Effector CD4-positive, alpha-beta T cell (primary cell): ENCODE results near the gene ARHGAP35.
"Not testable (repeated sequence)": the region's sequence is repeated elsewhere in the genome, so short reads cannot be mapped to it uniquely, and the experiment has no call there.

Source experiments
- DNase-seq: peaks from one replicate; pipeline ENCODE4 v3.0.0-alpha.2; 2020

ARHGAP35 gene

GRCh38 chr19:46844067-46844489, 16.7 kb upstream of the ARHGAP35 start:
- DNase-seq = no peak

DNA sequence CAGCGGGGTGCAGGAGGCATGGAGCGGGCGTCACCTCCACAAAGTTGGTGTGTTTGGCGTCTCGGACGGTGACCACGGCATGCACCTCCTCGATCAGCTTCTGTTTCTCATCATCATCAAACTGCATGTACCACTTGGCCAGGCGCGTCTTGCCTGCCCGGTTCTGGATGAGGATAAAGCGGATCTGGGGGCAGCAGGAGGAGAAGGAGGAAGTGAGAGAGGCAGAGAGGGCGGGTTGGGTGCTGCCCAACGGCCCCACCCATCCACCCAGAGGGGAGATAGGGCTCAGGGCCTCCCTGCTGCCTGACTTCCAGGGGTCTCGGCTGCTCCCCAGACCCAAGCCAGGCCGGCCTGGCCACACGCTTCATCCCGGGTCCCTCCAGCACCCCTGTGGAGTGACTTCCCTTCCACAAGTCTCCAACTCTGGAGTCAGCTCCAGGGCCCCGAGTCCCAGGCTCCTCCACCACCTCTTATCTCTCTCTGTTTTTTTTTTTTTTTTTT, 14.8 kb upstream of the ARHGAP35 start:
- no peak for DNase-seq

- DNase-seq = no peak
These were observed 13.3 kb upstream of the ARHGAP35 start for GRCh38 chr19:46847528-46847927.

- DNase-seq = no peak
These were observed 12.4 kb upstream of the ARHGAP35 start for GRCh38 chr19:46848389-46848788.

GRCh38 chr19:46849610-46850009, 11.2 kb upstream of the ARHGAP35 start:
- no peak for DNase-seq

DNA sequence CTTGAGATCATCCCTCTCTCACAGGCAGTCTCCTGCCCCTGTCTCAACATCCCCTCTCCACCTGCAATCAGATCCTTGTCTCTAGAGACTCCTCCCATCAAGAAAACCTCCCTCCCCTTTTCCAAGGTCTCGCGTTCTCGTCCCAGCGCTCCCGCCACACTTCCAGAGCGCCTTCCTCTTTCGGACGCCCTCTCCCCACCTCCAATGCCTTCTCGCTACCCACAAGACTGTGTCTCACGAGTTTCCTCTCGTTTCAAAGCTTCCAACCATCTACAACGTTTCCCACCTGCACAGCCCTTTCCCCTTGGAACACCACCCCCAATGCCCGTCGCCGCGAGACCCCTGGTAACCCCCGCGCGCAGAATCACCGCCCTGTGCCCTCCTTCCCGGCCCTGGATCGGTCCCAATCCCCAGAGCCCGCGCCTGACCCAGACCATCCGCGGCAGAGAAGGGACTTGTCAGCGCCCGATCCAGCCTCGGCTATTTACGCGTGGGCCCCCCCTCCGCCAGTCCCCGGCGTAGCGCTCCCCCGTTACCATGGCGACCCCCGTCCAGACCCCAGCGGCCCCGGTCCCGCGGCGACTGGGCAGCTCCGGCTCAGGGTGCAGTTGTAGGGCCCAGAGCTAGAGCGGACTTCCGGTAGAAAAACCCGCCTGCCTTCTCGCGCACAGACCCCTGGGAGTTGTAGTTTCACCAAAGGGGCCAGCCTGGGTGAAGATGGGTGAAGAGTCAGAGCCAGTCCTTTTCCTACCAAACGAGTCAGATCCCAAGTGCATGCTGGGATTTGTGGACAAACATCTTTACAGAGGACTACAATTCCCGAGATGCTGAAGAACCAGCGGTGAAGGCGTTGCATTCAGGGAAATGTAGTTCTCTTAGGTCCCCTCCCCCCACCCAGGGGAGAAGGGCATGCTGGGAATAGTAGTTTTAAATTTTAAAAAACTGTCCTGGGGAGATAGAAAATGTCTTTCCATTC, 10.3 kb upstream of the ARHGAP35 start, which contains the start of gene AP2S1:
Gene AP2S1 (minus strand): TSS at position 619 of the 976 bp plus-strand sequence. CDS start 80 bp downstream, at position 539.
- peak; percentile 92 for DNase-seq

GRCh38 chr19:46852830-46853229, 8.0 kb upstream of the ARHGAP35 start:
- no peak for DNase-seq

DNA sequence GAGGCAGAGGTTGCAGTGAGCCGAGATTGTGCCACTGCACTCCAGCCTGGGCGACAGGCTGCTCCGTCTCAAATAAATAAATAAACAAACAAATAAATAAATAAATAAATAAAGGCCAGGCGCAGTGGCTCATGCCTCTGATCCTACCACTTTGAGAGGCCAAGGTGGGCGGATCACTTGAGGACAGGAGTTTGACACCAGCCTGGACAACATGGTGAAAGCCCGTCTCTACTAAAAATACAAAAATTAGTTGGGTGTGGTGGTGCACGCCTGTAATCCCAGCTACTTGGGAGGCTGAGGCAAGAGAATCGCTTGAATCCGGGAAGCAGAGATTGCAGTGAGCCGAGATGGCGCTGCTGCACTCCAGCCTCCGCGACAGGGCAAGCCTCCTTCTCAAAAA, 6.1 kb upstream of the ARHGAP35 start:
- not testable (repeated sequence) for DNase-seq

GRCh38 chr19:46856062-46857022, 4.5 kb upstream of the ARHGAP35 start:
- peak; percentile 89 for DNase-seq

- no peak for DNase-seq
These were observed 1.1 kb upstream of the ARHGAP35 start for GRCh38 chr19:46859637-46860124.

DNA sequence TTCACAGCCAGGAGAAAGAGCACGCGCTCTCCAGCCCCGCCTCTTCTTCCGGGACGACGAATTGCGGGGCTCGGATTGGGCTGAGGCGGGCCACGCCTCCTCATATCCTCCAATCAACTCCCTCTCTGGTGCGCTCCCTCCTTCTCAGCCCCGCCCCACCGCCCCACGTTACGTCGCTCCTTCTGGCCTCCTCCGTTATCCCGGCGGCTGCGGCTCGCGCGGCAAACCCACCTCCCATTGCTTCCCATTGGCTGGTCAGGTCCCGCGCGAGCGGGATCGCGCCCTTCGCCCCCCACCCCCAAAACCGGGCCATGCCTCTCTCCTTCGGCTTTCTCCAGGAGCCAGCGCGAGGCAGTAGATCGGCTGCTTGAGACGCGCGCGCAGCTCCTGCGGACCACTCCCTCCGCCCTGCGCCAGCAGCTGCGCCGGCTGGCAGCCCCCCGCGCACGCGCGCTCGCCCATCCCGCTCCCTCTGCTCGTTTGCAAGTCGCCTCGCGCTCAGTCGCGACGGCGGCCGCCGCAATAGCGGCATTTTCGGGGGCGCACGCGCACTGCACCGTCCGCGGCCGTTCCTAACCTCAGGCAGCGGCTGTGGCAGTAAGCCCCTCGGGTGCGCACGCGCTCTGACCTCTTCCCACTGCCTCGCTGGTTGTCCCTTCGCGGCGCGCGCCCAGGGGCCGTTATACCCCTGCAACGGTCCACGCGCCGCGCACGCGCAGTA, 512 bp upstream of the ARHGAP35 start:
- peak; percentile 89 for DNase-seq

- DNase-seq = no peak
These were observed 1.1 kb downstream of the ARHGAP35 start for GRCh38 chr19:46861691-46862502.

DNA sequence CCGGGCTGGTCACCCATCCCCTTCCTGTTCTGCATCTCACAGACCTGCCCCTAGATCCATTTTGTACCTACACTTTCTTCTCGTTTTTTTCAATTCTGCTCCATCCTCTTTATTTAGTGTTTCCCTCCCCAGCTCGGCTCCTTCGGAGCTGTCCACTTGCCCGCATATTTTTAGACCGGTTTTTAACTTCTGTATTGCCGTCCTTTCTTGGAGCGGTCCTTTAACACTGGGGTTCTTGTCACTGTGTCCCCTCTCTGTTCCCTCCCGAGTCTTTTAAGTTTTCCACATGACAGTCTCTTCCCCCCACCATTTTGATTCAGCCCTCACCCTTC, 1.7 kb downstream of the ARHGAP35 start:
- DNase-seq = no peak

GRCh38 chr19:46862974-46863632, 2.3 kb downstream of the ARHGAP35 start:
- no peak for DNase-seq

- DNase-seq = no peak
These were observed 3.2 kb downstream of the ARHGAP35 start for GRCh38 chr19:46863818-46864629.

- DNase-seq = no peak
These were observed 5.8 kb downstream of the ARHGAP35 start for GRCh38 chr19:46866407-46867136.

DNA sequence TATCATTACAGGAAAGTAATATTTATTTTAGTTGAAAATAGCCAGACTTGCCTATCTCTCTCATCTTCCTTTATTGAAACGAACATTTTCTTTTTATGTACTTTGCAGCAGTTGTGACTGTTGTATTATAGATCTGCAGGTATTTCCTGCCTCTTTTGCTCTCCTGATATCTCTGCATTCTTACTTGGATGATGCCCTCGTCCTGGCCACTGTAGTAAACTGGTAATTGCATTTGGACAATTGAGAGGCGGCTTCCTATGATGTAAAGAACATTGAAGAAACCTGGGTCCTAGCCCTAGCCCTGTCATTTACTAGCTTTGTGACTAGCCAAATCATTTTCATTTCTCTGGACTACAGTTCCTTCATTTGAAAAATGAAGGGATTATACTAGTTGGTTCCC, 6.4 kb downstream of the ARHGAP35 start:
- DNase-seq = no peak

GRCh38 chr19:46868025-46868802, 7.4 kb downstream of the ARHGAP35 start:
- no peak for DNase-seq
